ENCODE measurements around the gene LTF. TPM values are rescaled to one million over a fixed set of nuclear protein-coding genes. Genes with fewer than 3 reads are reported as not detected.

LTF gene
- total and polyA plus RNA-seq, 10 of the 15 experiments (the other 5 are each of a cell fraction or from before 2014, with no cell fraction given) = 0.03 to 0.31 TPM; not detected in 8

- TF ChIP-seq NBN (IDR thresholded peaks at IDR 0.05) (no peak), SPI1 (IDR thresholded peaks at IDR 0.05; ENCODE audit: borderline replicate concordance, insufficient read depth, low read depth, low read length) (no peak)
Observed at GRCh38 chr3:46468753-46469600, 4.3 kb upstream of the LTF start (continued).

- POLR2A ChIA-PET = no interaction called here
- peaks cover 8 to 12% of the 10 kb centered on the region in 2 experiments; a peak in 3 of 4 replicates for H3K27me3 ChIP-seq (replicated peaks in 1 of 2; ENCODE audit: control insufficient read depth in 2 of 2, insufficient read depth in 2 of 2, low read length in 1 of 2)
- no peak for ATAC-seq
- in situ Hi-C loops (cut with MboI) (no loop called here), intact Hi-C loops (cut with micrococcal nuclease; ENCODE audit: unreplicated experiment) (no loop called here)
- CTCF ChIA-PET = no interaction called here
- no peaks in the 10 kb centered on the region for H3K9me3 ChIP-seq (replicated peaks; ENCODE audit: control insufficient read depth, insufficient read depth, low read length)
- SMC1A ChIA-PET (ENCODE audit: uncharacterized antibody, unreplicated experiment) = no interaction called here
- no peaks in the 10 kb centered on the region for H4K20me1 ChIP-seq (ENCODE audit: control insufficient read depth, insufficient read depth)
- no peak for FAIRE-seq
- DNase-seq (ENCODE audit: low read depth, low spot score) = no peak
- no peak overlapping the region for H3K4me2 ChIP-seq (ENCODE audit: control insufficient read depth, insufficient read depth)
- H3K9ac ChIP-seq (ENCODE audit: control insufficient read depth, insufficient read depth, low read length) = no peak overlapping the region
- no TSS peak for BruUV-seq (replicated peaks)
- RAD21 ChIA-PET (ENCODE audit: unreplicated experiment) = no interaction called here
- no peaks in the 10 kb centered on the region for H3K79me2 ChIP-seq (ENCODE audit: control insufficient read depth, insufficient read depth, low read length)
- H3K4me1 ChIP-seq (ENCODE audit: control insufficient read depth, insufficient read depth, low read length) = no peaks in the 10 kb centered on the region
- H2AFZ ChIP-seq (ENCODE audit: control insufficient read depth, low read depth, low read length) = no peak overlapping the region
- H3K4me3 ChIP-seq = no peak overlapping the region
- 84% methylated on average over 3 of the region's 4 CpGs for WGBS (ENCODE audit: insufficient coverage, insufficient replicate concordance, low lambda C conversion rate, missing lambda C conversion rate)
- H3K27ac ChIP-seq (ENCODE audit: control insufficient read depth, insufficient read depth) = no peak overlapping the region
- H3K36me3 ChIP-seq (ENCODE audit: control insufficient read depth in 2 of 2, insufficient read depth in 2 of 2, low read length in 1 of 2) = no peaks in the 10 kb centered on the region
- no peak for TF ChIP-seq PRDM15 (CRISPR knock-in tag; IDR thresholded peaks at IDR 0.05)
- TF ChIP-seq CREM (IDR thresholded peaks at IDR 0.05; ENCODE audit: low read depth) = no peak
- TF ChIP-seq ZNF24 (IDR thresholded peaks at IDR 0.05) = no peak
- no peak for TF ChIP-seq MXI1 (IDR thresholded peaks at IDR 0.05; ENCODE audit: low read depth, low read length)
- no peak for TF ChIP-seq EZH2 (IDR thresholded peaks at IDR 0.05; ENCODE audit: borderline replicate concordance, control insufficient read depth, low read depth, low read length)
- no peak for TF ChIP-seq ZBED1 (IDR thresholded peaks at IDR 0.05; ENCODE audit: borderline replicate concordance)
- TF ChIP-seq CUX1 (IDR thresholded peaks at IDR 0.05; ENCODE audit: insufficient replicate concordance, low read depth, low read length) = no peak
- no peak for TF ChIP-seq NFYA (IDR thresholded peaks at IDR 0.05; ENCODE audit: borderline replicate concordance, low read depth, low read length)
- TF ChIP-seq HDGF (IDR thresholded peaks at IDR 0.05) = no peak
- no peak for TF ChIP-seq ATF3 (IDR thresholded peaks at IDR 0.05; ENCODE audit: borderline replicate concordance, extremely low read depth, low read depth, low read length)
- no peak for TF ChIP-seq HDAC2 (IDR thresholded peaks at IDR 0.05)
- no peak for TF ChIP-seq MTA3 (IDR thresholded peaks at IDR 0.05; ENCODE audit: borderline replicate concordance, low read length)
Observed at GRCh38 chr3:46467562-46467961, 2.9 kb upstream of the LTF start.

Measured in GM12878 (cell line).